HG03097 (cell line): ENCODE data around the gene KRTAP20-1.

Experiments
- ATAC-seq: cut with Tn5 transposase; IDR thresholded peaks from one replicate; pipeline ENCODE4 v1.9.1; 2021; ENCODE audit not compliant: unreplicated experiment, low FRiP score

Gene KRTAP20-1

GRCh38 chr21:30642564-30642963 is 26.3 kb downstream of the KRTAP20-1 start, which contains the start of gene KRTAP20-3:
TSS of gene KRTAP20-3 (plus strand) at chr21:30642864.
- ATAC-seq: no peak

GRCh38 chr21:30646904-30647414 is 30.7 kb downstream of the KRTAP20-1 start:
- no peak for ATAC-seq

DNA sequence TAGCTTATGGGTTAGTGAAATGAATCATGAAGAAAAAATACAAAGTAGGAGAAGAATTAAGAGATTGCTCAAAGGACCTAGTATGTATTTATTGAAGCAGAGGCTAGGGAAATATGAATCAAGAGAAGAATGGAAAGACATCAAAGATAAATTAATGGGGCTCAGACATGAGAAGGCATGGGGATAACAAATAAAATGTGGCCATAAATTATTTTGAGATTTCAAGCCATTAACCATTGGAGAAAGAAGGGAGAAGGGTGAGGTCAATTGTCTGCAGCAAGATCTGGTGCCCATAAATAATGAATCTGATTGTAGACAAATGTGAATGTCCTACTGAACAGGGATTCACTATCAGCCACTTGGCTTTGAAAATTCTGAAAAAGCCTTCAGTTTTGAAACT is 36.7 kb downstream of the KRTAP20-1 start:
- ATAC-seq: no peak
